Measurements from ENCODE around the gene KIF26B.

Gene KIF26B

DNA sequence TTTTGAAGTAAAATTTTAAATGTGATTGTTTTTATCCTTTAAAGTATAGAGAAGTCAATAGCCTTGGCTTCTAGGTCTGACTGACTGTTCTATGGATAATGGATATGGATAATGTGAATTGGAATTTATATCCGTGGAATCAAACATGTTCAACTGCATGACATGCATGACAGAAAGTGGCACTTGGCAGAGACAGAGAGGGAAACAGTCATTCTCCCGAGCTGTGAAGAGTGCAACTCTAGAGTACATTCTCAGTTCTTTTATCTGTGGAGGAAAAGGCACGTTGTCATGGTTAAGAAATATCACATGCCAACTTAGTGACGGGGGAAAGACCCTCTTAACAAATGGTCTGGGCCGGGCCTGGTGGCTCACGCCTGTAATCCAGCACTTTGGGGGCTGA, 67.0 kb downstream of the KIF26B start:
- TF ChIP-seq, protein P1, sequence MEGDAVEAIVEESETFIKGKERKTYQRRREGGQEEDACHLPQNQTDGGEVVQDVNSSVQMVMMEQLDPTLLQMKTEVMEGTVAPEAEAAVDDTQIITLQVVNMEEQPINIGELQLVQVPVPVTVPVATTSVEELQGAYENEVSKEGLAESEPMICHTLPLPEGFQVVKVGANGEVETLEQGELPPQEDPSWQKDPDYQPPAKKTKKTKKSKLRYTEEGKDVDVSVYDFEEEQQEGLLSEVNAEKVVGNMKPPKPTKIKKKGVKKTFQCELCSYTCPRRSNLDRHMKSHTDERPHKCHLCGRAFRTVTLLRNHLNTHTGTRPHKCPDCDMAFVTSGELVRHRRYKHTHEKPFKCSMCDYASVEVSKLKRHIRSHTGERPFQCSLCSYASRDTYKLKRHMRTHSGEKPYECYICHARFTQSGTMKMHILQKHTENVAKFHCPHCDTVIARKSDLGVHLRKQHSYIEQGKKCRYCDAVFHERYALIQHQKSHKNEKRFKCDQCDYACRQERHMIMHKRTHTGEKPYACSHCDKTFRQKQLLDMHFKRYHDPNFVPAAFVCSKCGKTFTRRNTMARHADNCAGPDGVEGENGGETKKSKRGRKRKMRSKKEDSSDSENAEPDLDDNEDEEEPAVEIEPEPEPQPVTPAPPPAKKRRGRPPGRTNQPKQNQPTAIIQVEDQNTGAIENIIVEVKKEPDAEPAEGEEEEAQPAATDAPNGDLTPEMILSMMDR (IDR thresholded peaks at IDR 0.05; ENCODE audit: low read depth, low read length), result no peak
- TF ChIP-seq EZH2phosphoT487 (IDR thresholded peaks at IDR 0.05; ENCODE audit: low read depth), result no peak
- Histone ChIP-seq H3K4me1 (ENCODE audit: low read length) (no peaks in the 10 kb centered on the region), H3K9ac (ENCODE audit: low read length) (no peak overlapping the region), H3K4me3 (ENCODE audit: low read length) (no peak overlapping the region), H3K4me2 (ENCODE audit: low read length) (no peak overlapping the region), H2AFZ (ENCODE audit: low read depth, low read length) (no peak overlapping the region), H4K20me1 (ENCODE audit: insufficient read depth, low read length) (no peaks in the 10 kb centered on the region), H3K9me3 (ENCODE audit: insufficient read depth, low read length) (no peaks in the 10 kb centered on the region), H3K79me2 (ENCODE audit: low read length) (no peaks in the 10 kb centered on the region), H3K27ac (ENCODE audit: low read length) (no peak overlapping the region), H3K36me3 (replicated peaks; ENCODE audit: low read depth, low read length) (no peaks in the 10 kb centered on the region), H3K27me3 (ENCODE audit: low read depth, low read length) (peaks cover 13% of the 10 kb centered on the region)

DNA sequence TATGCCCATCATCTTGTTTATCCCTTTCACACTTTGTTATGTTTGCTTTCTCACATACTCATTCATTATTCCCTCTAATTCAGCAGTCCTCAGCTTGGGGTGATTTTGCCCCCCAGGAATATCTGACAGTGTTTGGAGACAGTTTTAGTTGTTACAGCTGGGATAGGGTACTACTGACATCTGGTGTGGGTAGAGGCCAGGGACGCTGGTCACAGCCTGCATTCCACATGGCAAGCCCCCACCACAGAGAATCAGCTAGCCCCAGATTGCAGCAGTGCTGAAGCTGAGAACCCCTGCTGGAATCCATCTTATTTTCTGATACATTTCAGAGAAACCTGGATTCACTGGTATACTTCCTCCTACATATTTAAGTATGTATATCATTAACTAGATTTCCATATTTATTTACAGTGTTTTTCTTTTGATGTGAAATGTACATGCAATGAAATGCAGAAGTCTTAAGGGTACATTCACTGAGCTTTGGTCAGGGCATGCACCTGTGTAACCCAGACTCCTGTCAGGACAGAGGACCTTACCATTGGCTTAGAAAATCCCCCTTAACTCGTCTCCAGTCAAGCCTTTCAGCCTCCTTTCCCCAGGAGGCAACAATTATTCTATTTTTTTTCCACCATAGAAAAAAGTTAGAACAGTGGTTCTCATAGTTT, 68.3 kb downstream of the KIF26B start:
- Histone ChIP-seq H3K27ac (ENCODE audit: low read length) (no peak overlapping the region), H3K9me3 (ENCODE audit: insufficient read depth, low read length) (no peaks in the 10 kb centered on the region), H3K4me2 (ENCODE audit: low read length) (no peak overlapping the region), H4K20me1 (ENCODE audit: insufficient read depth, low read length) (no peaks in the 10 kb centered on the region), H3K9ac (ENCODE audit: low read length) (no peak overlapping the region), H3K4me3 (ENCODE audit: low read length) (no peak overlapping the region), H3K36me3 (replicated peaks; ENCODE audit: low read depth, low read length) (no peaks in the 10 kb centered on the region), H2AFZ (ENCODE audit: low read depth, low read length) (no peak overlapping the region), H3K79me2 (ENCODE audit: low read length) (no peaks in the 10 kb centered on the region), H3K27me3 (ENCODE audit: low read depth, low read length) (peaks cover 12% of the 10 kb centered on the region), H3K4me1 (ENCODE audit: low read length) (no peaks in the 10 kb centered on the region)
- no peak for TF ChIP-seq EZH2phosphoT487 (IDR thresholded peaks at IDR 0.05; ENCODE audit: low read depth)
- TF ChIP-seq, protein P1 (IDR thresholded peaks at IDR 0.05; ENCODE audit: low read depth, low read length), result no peak

DNA sequence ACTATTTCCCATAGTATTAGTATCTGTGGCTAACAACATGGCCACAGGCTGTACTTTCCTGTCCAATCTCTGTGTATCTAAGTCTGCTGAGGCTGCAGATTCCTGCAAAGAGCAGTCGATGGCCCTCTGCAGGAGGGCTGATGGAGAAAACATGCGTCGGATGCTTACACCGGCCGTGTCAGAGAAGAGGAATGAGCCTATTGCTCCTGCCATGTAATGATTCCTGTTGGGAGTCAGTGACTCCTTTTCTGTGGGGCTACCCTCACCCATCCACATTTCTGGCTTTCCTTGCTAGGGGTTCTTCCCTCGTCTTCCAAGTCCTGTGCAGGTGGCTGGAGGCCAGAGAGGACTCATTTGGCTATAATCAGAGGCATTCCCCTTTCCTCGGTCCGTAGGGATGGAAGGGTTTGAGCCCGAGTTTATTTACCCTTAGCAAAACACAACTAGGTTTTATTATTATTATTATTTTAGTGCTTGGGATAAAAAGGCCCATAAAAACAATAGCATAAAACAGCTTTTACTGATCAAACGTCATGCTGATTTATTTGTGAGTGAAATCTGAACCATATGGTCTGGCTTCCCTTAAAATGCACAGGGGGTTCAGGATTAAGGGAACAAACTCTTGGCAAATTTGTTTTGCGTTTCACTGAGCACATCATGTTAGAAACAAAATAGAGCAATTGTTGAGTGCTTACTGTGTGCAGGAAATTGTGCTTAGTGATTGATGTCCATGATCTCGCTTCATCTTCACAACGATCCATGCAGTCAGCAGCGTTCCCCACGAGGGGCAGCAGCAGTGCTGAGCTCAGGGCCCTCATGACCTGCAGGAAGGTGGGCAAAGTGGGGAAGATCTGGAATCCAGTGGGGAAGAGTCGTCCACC, 70.8 kb downstream of the KIF26B start:
- Histone ChIP-seq H3K27me3 (ENCODE audit: low read depth, low read length) (peaks cover 14% of the 10 kb centered on the region), H3K79me2 (ENCODE audit: low read length) (no peaks in the 10 kb centered on the region), H3K4me3 (ENCODE audit: low read length) (no peak overlapping the region), H3K4me2 (ENCODE audit: low read length) (no peak overlapping the region), H3K4me1 (ENCODE audit: low read length) (no peaks in the 10 kb centered on the region), H3K36me3 (replicated peaks; ENCODE audit: low read depth, low read length) (no peaks in the 10 kb centered on the region), H2AFZ (ENCODE audit: low read depth, low read length) (no peak overlapping the region), H3K9ac (ENCODE audit: low read length) (no peak overlapping the region), H4K20me1 (ENCODE audit: insufficient read depth, low read length) (no peaks in the 10 kb centered on the region), H3K27ac (ENCODE audit: low read length) (no peak overlapping the region), H3K9me3 (ENCODE audit: insufficient read depth, low read length) (no peaks in the 10 kb centered on the region)
- no peak for TF ChIP-seq EZH2phosphoT487 (IDR thresholded peaks at IDR 0.05; ENCODE audit: low read depth)
- TF ChIP-seq, protein P1 (IDR thresholded peaks at IDR 0.05; ENCODE audit: low read depth, low read length), result no peak

DNA sequence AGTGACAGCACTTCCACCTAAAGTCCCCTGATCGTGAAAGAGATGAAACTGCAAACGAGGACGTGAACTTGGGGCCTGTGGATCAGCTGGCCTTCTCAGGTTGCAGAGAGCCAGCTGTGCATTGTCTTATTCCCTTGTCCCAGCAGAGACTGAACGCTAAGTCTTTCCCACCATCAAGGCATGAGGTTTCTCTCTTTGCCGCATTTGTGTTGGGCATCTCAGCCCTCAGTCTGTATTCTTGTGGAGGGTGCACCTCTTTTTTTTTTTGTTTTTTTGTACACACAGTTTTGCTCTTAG, 71.4 kb downstream of the KIF26B start:
- no peaks in the 10 kb centered on the region for H3K9me3 ChIP-seq (ENCODE audit: insufficient read depth, low read length)
- no peak overlapping the region for H3K9ac ChIP-seq (ENCODE audit: low read length)
- no peaks in the 10 kb centered on the region for H4K20me1 ChIP-seq (ENCODE audit: insufficient read depth, low read length)
- H3K4me1 ChIP-seq (ENCODE audit: low read length), result no peaks in the 10 kb centered on the region
- peaks cover 14% of the 10 kb centered on the region for H3K27me3 ChIP-seq (ENCODE audit: low read depth, low read length)
- no peak overlapping the region for H3K4me2 ChIP-seq (ENCODE audit: low read length)
- no peak overlapping the region for H3K4me3 ChIP-seq (ENCODE audit: low read length)
- H3K27ac ChIP-seq (ENCODE audit: low read length), result no peak overlapping the region
- H2AFZ ChIP-seq (ENCODE audit: low read depth, low read length), result no peak overlapping the region
- TF ChIP-seq, protein P1 (IDR thresholded peaks at IDR 0.05; ENCODE audit: low read depth, low read length), result no peak
- no peak for TF ChIP-seq EZH2phosphoT487 (IDR thresholded peaks at IDR 0.05; ENCODE audit: low read depth)
- no peaks in the 10 kb centered on the region for H3K79me2 ChIP-seq (ENCODE audit: low read length)
- no peaks in the 10 kb centered on the region for H3K36me3 ChIP-seq (replicated peaks; ENCODE audit: low read depth, low read length)

All from OCI-LY3 (cell line).